ENCODE measurements around the gene SERPINB1. TPM values are rescaled to one million over a fixed set of nuclear protein-coding genes. Genes with fewer than 3 reads are reported as not detected.

Gene SERPINB1
- total RNA-seq, 1 donor: 32.6 TPM

- no peak overlapping the region for H3K27ac ChIP-seq (ENCODE audit: low read depth, low read length)
- no peaks in the 10 kb centered on the region for H3K27me3 ChIP-seq (ENCODE audit: insufficient read depth, low read length)
- H3K79me2 ChIP-seq (ENCODE audit: insufficient read depth, low read length): no peaks in the 10 kb centered on the region
- no peak overlapping the region for H2AFZ ChIP-seq (ENCODE audit: low read length)
- DNase-seq (ENCODE audit: insufficient read length, low spot score, missing footprints): no peak
- TF ChIP-seq CTCF (IDR thresholded peaks at IDR 0.05; ENCODE audit: extremely low read depth, low read depth, low read length): no peak
- no peaks in the 10 kb centered on the region for H4K20me1 ChIP-seq (ENCODE audit: insufficient read depth, low read length)
- no peak overlapping the region for H3K4me3 ChIP-seq (ENCODE audit: insufficient read depth, low read length)
- H3K9me3 ChIP-seq (ENCODE audit: low read depth, low read length): no peaks in the 10 kb centered on the region
- H3K4me1 ChIP-seq (ENCODE audit: insufficient read depth, low read length): no peaks in the 10 kb centered on the region
- no peaks in the 10 kb centered on the region for H3K36me3 ChIP-seq (ENCODE audit: insufficient read depth, low read length)
- no peak overlapping the region for H3K4me2 ChIP-seq (ENCODE audit: insufficient read depth, low read length)
Measured at GRCh38 chr6:2810092-2810671, 31.5 kb downstream of the SERPINB1 start.

GRCh38 chr6:2809015-2809414 lies 32.6 kb downstream of the SERPINB1 start:
- no peak for DNase-seq (ENCODE audit: insufficient read length, low spot score, missing footprints)
- no peaks in the 10 kb centered on the region for H3K4me1 ChIP-seq (ENCODE audit: insufficient read depth, low read length)
- no peak overlapping the region for H3K4me3 ChIP-seq (ENCODE audit: insufficient read depth, low read length)
- H3K27ac ChIP-seq (ENCODE audit: low read depth, low read length): no peak overlapping the region
- no peaks in the 10 kb centered on the region for H3K36me3 ChIP-seq (ENCODE audit: insufficient read depth, low read length)
- H3K4me2 ChIP-seq (ENCODE audit: insufficient read depth, low read length): no peak overlapping the region
- TF ChIP-seq CTCF (IDR thresholded peaks at IDR 0.05; ENCODE audit: extremely low read depth, low read depth, low read length): no peak
- no peaks in the 10 kb centered on the region for H3K27me3 ChIP-seq (ENCODE audit: insufficient read depth, low read length)
- no peaks in the 10 kb centered on the region for H4K20me1 ChIP-seq (ENCODE audit: insufficient read depth, low read length)
- H2AFZ ChIP-seq (ENCODE audit: low read length): no peak overlapping the region
- H3K79me2 ChIP-seq (ENCODE audit: insufficient read depth, low read length): no peaks in the 10 kb centered on the region
- H3K9me3 ChIP-seq (ENCODE audit: low read depth, low read length): no peaks in the 10 kb centered on the region

GRCh38 chr6:2807342-2808090 lies 34.1 kb downstream of the SERPINB1 start:
- no peak for TF ChIP-seq CTCF (IDR thresholded peaks at IDR 0.05; ENCODE audit: extremely low read depth, low read depth, low read length)
- Histone ChIP-seq H2AFZ (ENCODE audit: low read length) (no peak overlapping the region), H3K4me2 (ENCODE audit: insufficient read depth, low read length) (no peak overlapping the region), H3K4me3 (ENCODE audit: insufficient read depth, low read length) (no peak overlapping the region), H3K27me3 (ENCODE audit: insufficient read depth, low read length) (no peaks in the 10 kb centered on the region), H3K36me3 (ENCODE audit: insufficient read depth, low read length) (no peaks in the 10 kb centered on the region), H3K79me2 (ENCODE audit: insufficient read depth, low read length) (no peaks in the 10 kb centered on the region), H3K9me3 (ENCODE audit: low read depth, low read length) (no peaks in the 10 kb centered on the region), H3K27ac (ENCODE audit: low read depth, low read length) (no peak overlapping the region), H3K4me1 (ENCODE audit: insufficient read depth, low read length) (no peaks in the 10 kb centered on the region), H4K20me1 (ENCODE audit: insufficient read depth, low read length) (no peaks in the 10 kb centered on the region)
- DNase-seq (ENCODE audit: insufficient read length, low spot score, missing footprints): no peak

- H3K4me2 ChIP-seq (ENCODE audit: insufficient read depth, low read length): no peak overlapping the region
- H4K20me1 ChIP-seq (ENCODE audit: insufficient read depth, low read length): no peaks in the 10 kb centered on the region
- no peak overlapping the region for H2AFZ ChIP-seq (ENCODE audit: low read length)
- no peaks in the 10 kb centered on the region for H3K36me3 ChIP-seq (ENCODE audit: insufficient read depth, low read length)
- DNase-seq (ENCODE audit: insufficient read length, low spot score, missing footprints): no peak
- no peaks in the 10 kb centered on the region for H3K4me1 ChIP-seq (ENCODE audit: insufficient read depth, low read length)
- no peaks in the 10 kb centered on the region for H3K27me3 ChIP-seq (ENCODE audit: insufficient read depth, low read length)
- no peak overlapping the region for H3K4me3 ChIP-seq (ENCODE audit: insufficient read depth, low read length)
- no peaks in the 10 kb centered on the region for H3K79me2 ChIP-seq (ENCODE audit: insufficient read depth, low read length)
- no peaks in the 10 kb centered on the region for H3K9me3 ChIP-seq (ENCODE audit: low read depth, low read length)
- TF ChIP-seq CTCF (IDR thresholded peaks at IDR 0.05; ENCODE audit: extremely low read depth, low read depth, low read length): no peak
- H3K27ac ChIP-seq (ENCODE audit: low read depth, low read length): no peak overlapping the region
Measured at GRCh38 chr6:2806644-2807043, 35.0 kb downstream of the SERPINB1 start.
